CD8-positive, alpha-beta memory T cell (primary cell): ENCODE measurements around the gene PDIA2. TPM values are rescaled to one million over a fixed set of nuclear protein-coding genes. Genes with fewer than 3 reads are reported as not detected.

Source experiments
- CTCF ChIA-PET: fragments of 350-600 bp; sonication (Branson Sonifier 250); formaldehyde crosslinking; loops from one replicate; lab custom pipeline; 2021; ENCODE audit warnings: antibody characterized with exemption; lab: Charles Lee
- POLR2A ChIA-PET: fragments of 350-600 bp; sonication (Branson Sonifier 250); formaldehyde crosslinking; loops from one replicate; lab custom pipeline; 2021; ENCODE audit warnings: antibody characterized with exemption; lab: Charles Lee
- DNase-seq, 5 donors: peaks; one replicate each; pipeline versions ENCODE4 v3.0.0 to v3.0.0-alpha.2; 2020 to 2022; ENCODE audit warnings: mixed read lengths in 1 of 5
- H3K27ac ChIP-seq: one replicate; pipeline ENCODE4 v1.7.0; 2013; ENCODE audit warnings: low read depth, mild to moderate bottlenecking, low read length, moderate library complexity
- H3K27me3 ChIP-seq: 2 replicates; pipeline ENCODE4 v1.7.0; 2013; ENCODE audit warnings: low read length, mild to moderate bottlenecking; ENCODE audit not compliant: insufficient read depth, poor library complexity, severe bottlenecking
- H3K36me3 ChIP-seq: 2 replicates; pipeline ENCODE4 v1.7.0; 2013; ENCODE audit warnings: mild to moderate bottlenecking, low read length, moderate library complexity; ENCODE audit not compliant: insufficient read depth
- H3K4me1 ChIP-seq: 2 replicates; pipeline ENCODE4 v1.7.0; 2013; ENCODE audit warnings: mild to moderate bottlenecking, low read length, moderate library complexity; ENCODE audit not compliant: insufficient read depth
- H3K4me3 ChIP-seq: 2 replicates; pipeline ENCODE4 v1.7.0; 2013; ENCODE audit warnings: mild to moderate bottlenecking, low read length
- H3K9me3 ChIP-seq: 2 replicates; pipeline ENCODE4 v1.7.0; 2013; ENCODE audit warnings: mild to moderate bottlenecking, low read length
- H3K27ac Mint-ChIP-seq, 8 donors: one replicate each; pipeline ENCODE4 v1.8.0; 2020 to 2021; ENCODE audit warnings: mixed read lengths in 8 of 8, mild to moderate bottlenecking in 6 of 8, inconsistent platforms in 3 of 8, moderate library complexity in 3 of 8
- H3K27me3 Mint-ChIP-seq, 2 donors: one replicate each; pipeline ENCODE4 v1.8.0; 2020 to 2021; ENCODE audit warnings: mixed read lengths in 2 of 2, mild to moderate bottlenecking in 1 of 2, moderate library complexity in 1 of 2
- H3K36me3 Mint-ChIP-seq, 3 donors: one replicate each; pipeline ENCODE4 v1.8.0; 2020 to 2021; ENCODE audit warnings: mixed read lengths in 3 of 3, inconsistent platforms in 1 of 3, mild to moderate bottlenecking in 1 of 3
- H3K4me1 Mint-ChIP-seq, 3 donors: one replicate each; pipeline ENCODE4 v1.8.0; 2020 to 2021; ENCODE audit warnings: mixed read lengths in 3 of 3, inconsistent platforms in 1 of 3, mild to moderate bottlenecking in 1 of 3
- H3K4me3 Mint-ChIP-seq, 7 donors: one replicate each; pipeline ENCODE4 v1.8.0; 2020 to 2021; ENCODE audit warnings: mixed read lengths in 7 of 7, mild to moderate bottlenecking in 6 of 7, moderate library complexity in 4 of 7, inconsistent platforms in 2 of 7
- H3K9me3 Mint-ChIP-seq, 5 donors: one replicate each; pipeline ENCODE4 v1.8.0; 2020 to 2022; ENCODE audit warnings: mixed read lengths in 5 of 5, mild to moderate bottlenecking in 3 of 5, moderate library complexity in 2 of 5, inconsistent platforms in 1 of 5
- polyA plus RNA-seq: library from polyadenylated mRNA; unstranded; fragments of 300-500 nt; fragmentation: Illumina TruSeq; gene quantifications from one replicate; pipeline ENCODE4 v1.2.3, GENCODE V29; 2021
- total RNA-seq, 2 experiments: library from RNA; stranded (reverse); gene quantifications; one replicate each; pipeline ENCODE4 v1.2.3, GENCODE V29; 2021

PDIA2 gene
- total and polyA plus RNA-seq, 3 experiments from 2014 or later: not detected

DNA sequence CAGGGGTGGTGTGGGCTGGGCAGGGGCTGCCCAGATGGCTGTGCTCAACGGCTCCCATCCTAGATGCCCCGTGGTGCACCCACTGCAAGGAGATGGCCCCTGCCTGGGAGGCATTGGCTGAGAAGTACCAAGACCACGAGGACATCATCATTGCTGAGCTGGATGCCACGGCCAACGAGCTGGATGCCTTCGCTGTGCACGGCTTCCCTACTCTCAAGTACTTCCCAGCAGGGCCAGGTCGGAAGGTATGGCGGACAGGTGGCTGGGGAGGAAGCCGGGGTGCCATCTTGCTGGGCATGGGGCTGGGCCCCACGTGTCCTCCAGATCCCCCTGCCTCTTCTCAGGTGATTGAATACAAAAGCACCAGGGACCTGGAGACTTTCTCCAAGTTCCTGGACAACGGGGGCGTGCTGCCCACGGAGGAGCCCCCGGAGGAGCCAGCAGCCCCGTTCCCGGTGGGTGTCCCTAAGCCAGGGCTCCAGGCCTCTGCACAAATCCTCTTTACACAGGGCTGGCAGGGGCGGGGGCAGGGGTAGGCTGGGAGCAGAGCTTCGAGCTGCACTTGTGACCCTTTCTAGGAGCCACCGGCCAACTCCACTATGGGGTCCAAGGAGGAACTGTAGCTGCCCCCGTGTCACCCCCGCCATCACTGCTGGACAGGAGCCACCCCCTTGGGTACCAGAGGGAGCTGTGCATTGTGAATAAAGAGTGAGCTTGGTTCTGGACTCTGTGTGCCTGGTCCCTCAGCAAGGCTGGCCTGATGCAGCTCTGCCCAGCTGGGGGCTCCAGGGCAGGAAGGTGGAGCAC is 3.7 kb downstream of the PDIA2 start:
- Histone ChIP-seq H3K4me1 (no peaks in the 10 kb centered on the region), H3K27ac (no peak overlapping the region), H3K4me3 (no peak overlapping the region), H3K36me3 (peaks cover 18% of the 10 kb centered on the region), H3K27me3 (no peaks in the 10 kb centered on the region), H3K9me3 (no peaks in the 10 kb centered on the region)
- Mint-ChIP-seq H3K27me3 (peaks cover 0 to 3% of the 10 kb centered on the region in 2 donors), H3K36me3 (peaks cover 0 to 50% (median 0%) of the 10 kb centered on the region in 3 donors), H3K4me3 (peak overlapping the region in 1 of 7 donors; percentile 40), H3K9me3 (no peaks in the 10 kb centered on the region), H3K27ac (peak overlapping the region in 1 of 8 donors; percentile 78), H3K4me1 (no peaks in the 10 kb centered on the region)
- no peak for DNase-seq
- ChIA-PET POLR2A (interaction anchor here (0.5 to 0.6 kb wide), 2 partner anchors 64 to 109 kb away, joined by 4 to 5 read pairs; no protein-coding TSS in a partner anchor), CTCF (no interaction called here)

DNA sequence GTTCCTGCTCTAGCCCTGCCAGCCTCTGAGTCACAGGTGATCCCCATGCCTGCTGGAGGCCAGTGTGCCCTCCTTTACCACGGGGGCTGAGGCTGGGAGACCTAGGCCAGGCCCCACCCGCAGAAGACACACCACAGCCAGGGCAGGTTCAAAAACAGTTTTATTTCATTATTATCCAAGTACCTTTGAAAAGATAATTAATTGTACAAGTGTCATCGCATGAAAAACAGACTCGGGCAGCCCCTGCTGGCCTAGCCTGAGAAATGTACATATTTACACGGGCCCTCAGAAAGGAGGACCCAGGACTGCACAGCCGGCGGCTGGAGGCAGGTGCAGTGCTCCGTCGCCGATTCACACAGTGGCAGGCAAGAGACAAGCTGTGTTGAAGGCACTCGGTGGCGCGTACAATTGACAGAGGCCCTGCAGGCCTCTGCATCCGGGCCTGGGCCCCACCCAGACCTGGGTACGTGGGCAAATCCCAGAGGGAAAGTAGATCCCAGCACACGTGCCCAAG is 4.4 kb downstream of the PDIA2 start:
- ChIA-PET CTCF (no interaction called here), POLR2A (interaction anchor here (0.5 to 0.6 kb wide), 2 partner anchors 65 to 108 kb away, joined by 4 to 5 read pairs; no protein-coding TSS in a partner anchor)
- no peak overlapping the region for H3K27ac Mint-ChIP-seq
- H3K9me3 Mint-ChIP-seq: no peaks in the 10 kb centered on the region
- no peaks in the 10 kb centered on the region for H3K27me3 Mint-ChIP-seq
- H3K36me3 ChIP-seq: peaks cover 23% of the 10 kb centered on the region
- H3K9me3 ChIP-seq: no peaks in the 10 kb centered on the region
- no peak overlapping the region for H3K4me3 Mint-ChIP-seq
- no peak for DNase-seq
- H3K4me1 Mint-ChIP-seq: no peaks in the 10 kb centered on the region
- no peaks in the 10 kb centered on the region for H3K4me1 ChIP-seq
- H3K36me3 Mint-ChIP-seq: peaks cover 0 to 55% (median 0%) of the 10 kb centered on the region in 3 donors
- no peak overlapping the region for H3K4me3 ChIP-seq
- H3K27ac ChIP-seq: no peak overlapping the region
- H3K27me3 ChIP-seq: no peaks in the 10 kb centered on the region

DNA sequence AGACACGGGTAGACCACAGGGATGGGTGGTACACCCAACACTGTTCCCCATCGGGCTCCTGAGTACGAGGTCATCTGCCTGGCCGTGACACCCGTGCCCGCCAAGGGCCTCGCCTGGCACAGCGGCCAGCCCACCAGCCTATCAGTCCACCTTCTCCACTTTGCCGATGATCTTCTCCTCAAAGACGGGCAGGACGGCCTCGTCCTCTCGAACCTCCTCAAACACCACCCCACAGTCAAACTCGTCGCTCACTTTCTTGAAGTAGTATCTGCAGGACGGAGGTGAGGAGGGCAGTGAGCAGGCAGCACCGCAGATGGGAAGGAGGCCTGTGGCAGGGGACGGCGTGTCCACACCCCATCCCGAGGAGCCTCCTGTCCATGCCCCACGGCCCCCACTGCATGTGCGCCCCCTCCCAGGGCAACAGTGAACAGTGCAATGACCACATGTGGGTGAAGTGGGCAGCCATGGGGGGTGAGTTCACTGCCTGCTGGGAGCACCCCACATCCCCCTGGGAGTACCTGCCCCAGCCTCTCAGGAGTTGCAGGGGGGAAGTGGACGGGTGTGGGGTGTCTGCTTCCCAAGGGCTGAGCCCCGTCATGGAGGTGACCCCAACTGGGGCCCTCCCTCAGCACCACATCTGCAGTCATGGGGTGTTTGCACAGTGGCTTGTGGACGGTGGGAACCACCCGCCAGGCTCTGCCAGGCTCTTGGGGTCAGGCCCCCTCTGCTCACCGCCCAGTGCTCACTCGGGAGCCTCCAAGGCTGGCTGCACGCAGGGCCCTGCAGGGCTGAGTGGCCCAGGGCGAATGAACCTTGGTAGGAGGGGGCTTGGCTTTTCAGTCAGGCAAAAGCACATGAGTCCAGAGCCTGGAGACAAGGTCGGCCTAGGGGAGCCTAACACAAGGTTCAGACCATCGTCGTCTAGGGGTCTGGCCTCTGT is 5.3 kb downstream of the PDIA2 start:
- peaks cover 27% of the 10 kb centered on the region for H3K36me3 ChIP-seq
- H3K4me1 Mint-ChIP-seq: no peaks in the 10 kb centered on the region
- CTCF ChIA-PET: no interaction called here

DNA sequence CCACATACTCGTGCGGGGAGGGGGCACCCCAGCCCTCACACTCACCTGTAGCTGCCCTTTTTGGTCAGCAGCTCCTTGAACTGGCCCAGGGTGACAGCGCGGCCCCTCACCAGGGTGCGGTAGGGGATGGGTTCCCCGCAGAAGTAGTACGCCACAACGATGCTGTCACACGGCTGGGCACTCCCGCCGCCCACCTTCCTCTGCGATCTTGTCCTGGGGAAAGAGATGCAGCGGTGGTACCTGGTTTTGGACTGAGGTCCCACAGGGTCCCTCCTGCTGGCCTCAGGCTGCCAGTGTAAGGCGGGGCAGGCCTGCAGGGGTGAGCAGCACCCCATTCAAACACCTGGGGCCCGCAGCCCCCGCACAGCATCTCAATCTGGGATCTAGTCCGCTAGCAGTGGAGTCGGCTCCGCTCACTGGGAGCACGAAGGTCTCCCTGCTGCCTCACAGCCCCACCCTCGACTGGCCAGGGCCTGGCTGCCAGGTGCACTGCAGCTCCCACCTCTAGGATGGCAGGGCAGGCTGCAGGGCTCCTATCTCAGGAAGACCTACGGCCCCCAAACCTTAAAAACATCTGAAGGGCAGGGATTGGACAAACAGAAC is 6.5 kb downstream of the PDIA2 start:
- Histone ChIP-seq H3K4me3 (no peak overlapping the region), H3K36me3 (peaks cover 27% of the 10 kb centered on the region)
- POLR2A ChIA-PET: no interaction called here

More for the DNA sequence above, 5.3 kb downstream of the PDIA2 start:
- Histone ChIP-seq H3K27me3 (no peaks in the 10 kb centered on the region), H3K9me3 (no peaks in the 10 kb centered on the region), H3K27ac (no peak overlapping the region), H3K4me3 (no peak overlapping the region), H3K4me1 (no peaks in the 10 kb centered on the region)
- no peaks in the 10 kb centered on the region for H3K9me3 Mint-ChIP-seq
- DNase-seq: no peak
- peaks cover 0 to 62% (median 0%) of the 10 kb centered on the region in 3 donors for H3K36me3 Mint-ChIP-seq
- no peak overlapping the region for H3K27ac Mint-ChIP-seq
- no peaks in the 10 kb centered on the region for H3K27me3 Mint-ChIP-seq
- POLR2A ChIA-PET: no interaction called here
- H3K4me3 Mint-ChIP-seq: no peak overlapping the region

DNA sequence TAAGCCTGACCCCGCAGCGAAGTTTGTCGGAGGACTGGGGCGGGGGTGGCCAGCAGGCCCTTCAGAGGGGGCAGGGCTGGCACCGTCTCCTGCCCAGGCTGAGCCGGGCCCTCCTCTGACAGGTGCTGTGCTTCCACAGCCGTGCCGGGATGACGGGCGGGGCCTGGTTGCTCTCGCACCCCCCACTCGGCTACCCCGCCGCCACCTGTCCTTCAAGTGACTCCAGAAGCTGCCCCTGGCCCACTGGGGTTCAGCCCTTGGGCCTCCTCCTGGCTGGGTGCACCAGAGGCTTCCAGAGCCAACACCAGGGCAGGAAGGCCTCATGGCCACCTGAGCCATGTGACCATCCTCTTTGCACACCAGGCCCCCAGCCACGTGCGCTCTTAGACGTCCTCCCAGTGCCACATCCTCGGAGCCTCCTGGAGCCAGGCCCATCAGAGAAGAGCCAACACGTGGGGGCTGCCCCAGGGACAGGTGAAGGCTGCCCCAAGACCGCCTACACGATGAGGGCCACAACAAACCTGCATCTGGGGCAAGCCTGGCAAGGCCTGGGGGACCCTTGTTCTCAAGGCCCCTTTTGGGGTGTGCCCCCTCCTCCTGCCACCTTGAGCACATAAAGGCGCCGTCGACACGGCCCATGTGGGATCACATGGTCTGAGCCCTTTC is 7.2 kb downstream of the PDIA2 start:
- H3K27ac ChIP-seq: no peak overlapping the region
- no peak for DNase-seq
- Mint-ChIP-seq H3K27ac (peak overlapping the region in 1 of 8 donors; percentile 54), H3K4me1 (no peaks in the 10 kb centered on the region), H3K4me3 (no peak overlapping the region), H3K36me3 (peaks cover 0 to 68% (median 0%) of the 10 kb centered on the region in 3 donors), H3K27me3 (no peaks in the 10 kb centered on the region), H3K9me3 (no peaks in the 10 kb centered on the region)
- peaks cover 27% of the 10 kb centered on the region for H3K36me3 ChIP-seq
- CTCF ChIA-PET: no interaction called here
- POLR2A ChIA-PET: no interaction called here
- H3K27me3 ChIP-seq: no peaks in the 10 kb centered on the region
- no peak overlapping the region for H3K4me3 ChIP-seq
- no peaks in the 10 kb centered on the region for H3K4me1 ChIP-seq
- no peaks in the 10 kb centered on the region for H3K9me3 ChIP-seq

More for the DNA sequence above, 6.5 kb downstream of the PDIA2 start:
- Mint-ChIP-seq H3K4me3 (no peak overlapping the region), H3K9me3 (no peaks in the 10 kb centered on the region), H3K4me1 (no peaks in the 10 kb centered on the region), H3K27me3 (no peaks in the 10 kb centered on the region), H3K36me3 (peaks cover 0 to 68% (median 0%) of the 10 kb centered on the region in 3 donors), H3K27ac (no peak overlapping the region)
- Histone ChIP-seq H3K9me3 (no peaks in the 10 kb centered on the region), H3K4me1 (no peaks in the 10 kb centered on the region), H3K27ac (no peak overlapping the region), H3K27me3 (no peaks in the 10 kb centered on the region)
- DNase-seq: no peak
- CTCF ChIA-PET: no interaction called here

DNA sequence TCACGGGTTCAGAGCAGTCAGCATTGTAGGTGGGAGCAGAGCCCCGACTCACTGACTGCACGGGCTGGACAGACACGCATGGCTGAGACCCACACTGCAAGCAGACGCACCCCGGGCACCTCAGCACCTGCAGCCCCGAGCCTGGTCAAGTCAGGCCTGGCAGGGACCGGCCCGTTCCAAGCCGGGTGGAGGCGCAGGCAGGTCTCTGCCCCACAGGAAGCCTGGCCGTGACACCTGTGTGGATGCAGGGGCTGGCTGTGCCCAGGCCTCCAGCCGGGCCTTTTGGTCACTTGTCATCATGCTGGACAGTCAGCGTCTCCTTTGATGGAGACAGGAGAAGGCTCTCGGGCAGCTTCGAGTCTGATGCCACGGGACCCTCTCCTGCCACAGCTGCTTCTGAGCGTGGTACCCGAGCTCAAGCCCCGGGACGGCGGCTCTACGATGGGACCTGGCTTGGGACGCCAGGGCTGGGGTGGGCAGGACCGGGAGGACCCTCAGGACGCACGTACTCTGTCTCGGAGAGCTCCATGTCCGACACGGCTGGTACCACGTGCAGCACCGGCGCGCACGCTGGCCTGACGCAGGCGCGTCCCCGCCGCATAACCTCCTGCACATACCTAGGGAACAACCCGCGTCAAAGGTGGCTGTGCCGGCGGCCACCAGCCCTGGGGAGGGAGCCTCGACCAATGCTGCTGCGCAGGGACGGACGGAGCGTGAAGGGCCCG is 7.9 kb downstream of the PDIA2 start:
- Histone ChIP-seq H3K27me3 (no peaks in the 10 kb centered on the region), H3K36me3 (peaks cover 27% of the 10 kb centered on the region), H3K4me3 (no peak overlapping the region), H3K27ac (no peak overlapping the region), H3K4me1 (no peaks in the 10 kb centered on the region), H3K9me3 (no peaks in the 10 kb centered on the region)
- Mint-ChIP-seq H3K27me3 (no peaks in the 10 kb centered on the region), H3K4me3 (no peak overlapping the region), H3K9me3 (no peaks in the 10 kb centered on the region), H3K36me3 (peaks cover 0 to 70% (median 0%) of the 10 kb centered on the region in 3 donors), H3K27ac (no peak overlapping the region), H3K4me1 (no peaks in the 10 kb centered on the region)
- ChIA-PET CTCF (no interaction called here), POLR2A (no interaction called here)
- DNase-seq: no peak

DNA sequence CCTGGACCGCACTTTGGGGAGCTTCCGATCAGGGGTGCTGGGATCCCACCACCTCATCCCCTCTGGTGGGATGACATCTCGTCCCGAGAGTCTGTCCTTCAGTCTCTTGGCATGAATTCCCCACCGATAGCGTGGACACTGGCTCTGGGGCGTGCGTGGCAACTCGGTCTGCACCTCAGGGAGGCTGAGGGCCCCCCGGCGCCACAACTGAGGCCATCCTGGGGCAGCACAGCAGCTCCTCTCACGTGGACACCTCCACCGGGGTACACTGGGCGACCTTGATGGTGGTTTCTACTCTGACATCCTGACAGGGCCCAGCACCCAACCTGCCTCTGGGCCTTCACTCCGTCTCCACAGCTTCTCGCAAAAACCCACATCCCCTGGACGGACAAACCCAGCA is 8.6 kb downstream of the PDIA2 start:
- Mint-ChIP-seq H3K36me3 (peaks cover 0 to 68% (median 0%) of the 10 kb centered on the region in 3 donors), H3K27me3 (no peaks in the 10 kb centered on the region), H3K27ac (peak overlapping the region in 1 of 8 donors; percentile 75), H3K4me3 (no peak overlapping the region), H3K4me1 (no peaks in the 10 kb centered on the region), H3K9me3 (no peaks in the 10 kb centered on the region)
- Histone ChIP-seq H3K4me3 (no peak overlapping the region), H3K9me3 (no peaks in the 10 kb centered on the region), H3K36me3 (peaks cover 27% of the 10 kb centered on the region), H3K27me3 (no peaks in the 10 kb centered on the region), H3K27ac (no peak overlapping the region), H3K4me1 (no peaks in the 10 kb centered on the region)
- DNase-seq: no peak
- CTCF ChIA-PET: no interaction called here
- POLR2A ChIA-PET: no interaction called here
